Measurements from ENCODE around the gene URGCP.

GRCh38 chr7:43906331-43907010 is at the start of gene URGCP:
- no peak for TF ChIP-seq CTCF (IDR thresholded peaks at IDR 0.05)
- TF ChIP-seq PBX3 (IDR thresholded peaks at IDR 0.05), result no peak
- TF ChIP-seq YY1 (IDR thresholded peaks at IDR 0.05; ENCODE audit: low read depth), result 0 out of 2 replicates have a peak, but pooled peaks have one; percentile 28
- TF ChIP-seq EP300 (IDR thresholded peaks at IDR 0.05; ENCODE audit: borderline replicate concordance in 1 of 2, low read depth in 1 of 2, low read length in 1 of 2), result no peak
- TF ChIP-seq JUND (IDR thresholded peaks at IDR 0.05), result no peak
- TF ChIP-seq, protein P1, sequence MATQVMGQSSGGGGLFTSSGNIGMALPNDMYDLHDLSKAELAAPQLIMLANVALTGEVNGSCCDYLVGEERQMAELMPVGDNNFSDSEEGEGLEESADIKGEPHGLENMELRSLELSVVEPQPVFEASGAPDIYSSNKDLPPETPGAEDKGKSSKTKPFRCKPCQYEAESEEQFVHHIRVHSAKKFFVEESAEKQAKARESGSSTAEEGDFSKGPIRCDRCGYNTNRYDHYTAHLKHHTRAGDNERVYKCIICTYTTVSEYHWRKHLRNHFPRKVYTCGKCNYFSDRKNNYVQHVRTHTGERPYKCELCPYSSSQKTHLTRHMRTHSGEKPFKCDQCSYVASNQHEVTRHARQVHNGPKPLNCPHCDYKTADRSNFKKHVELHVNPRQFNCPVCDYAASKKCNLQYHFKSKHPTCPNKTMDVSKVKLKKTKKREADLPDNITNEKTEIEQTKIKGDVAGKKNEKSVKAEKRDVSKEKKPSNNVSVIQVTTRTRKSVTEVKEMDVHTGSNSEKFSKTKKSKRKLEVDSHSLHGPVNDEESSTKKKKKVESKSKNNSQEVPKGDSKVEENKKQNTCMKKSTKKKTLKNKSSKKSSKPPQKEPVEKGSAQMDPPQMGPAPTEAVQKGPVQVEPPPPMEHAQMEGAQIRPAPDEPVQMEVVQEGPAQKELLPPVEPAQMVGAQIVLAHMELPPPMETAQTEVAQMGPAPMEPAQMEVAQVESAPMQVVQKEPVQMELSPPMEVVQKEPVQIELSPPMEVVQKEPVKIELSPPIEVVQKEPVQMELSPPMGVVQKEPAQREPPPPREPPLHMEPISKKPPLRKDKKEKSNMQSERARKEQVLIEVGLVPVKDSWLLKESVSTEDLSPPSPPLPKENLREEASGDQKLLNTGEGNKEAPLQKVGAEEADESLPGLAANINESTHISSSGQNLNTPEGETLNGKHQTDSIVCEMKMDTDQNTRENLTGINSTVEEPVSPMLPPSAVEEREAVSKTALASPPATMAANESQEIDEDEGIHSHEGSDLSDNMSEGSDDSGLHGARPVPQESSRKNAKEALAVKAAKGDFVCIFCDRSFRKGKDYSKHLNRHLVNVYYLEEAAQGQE (IDR thresholded peaks at IDR 0.05; ENCODE audit: low read depth, low read length), result 0 out of 2 replicates have a peak, but pooled peaks have one; percentile 15
- no peak for TF ChIP-seq FOXJ3 (CRISPR knock-in tag; IDR thresholded peaks at IDR 0.05)
- no peak for TF ChIP-seq TCF12 (IDR thresholded peaks at IDR 0.05)
- TF ChIP-seq CHD2 (IDR thresholded peaks at IDR 0.05; ENCODE audit: low read length, partially characterized antibody), result no peak
- no peak for TF ChIP-seq MEF2A (IDR thresholded peaks at IDR 0.05; ENCODE audit: borderline replicate concordance, low read depth)
- no peak for TF ChIP-seq EZH2phosphoT487 (IDR thresholded peaks at IDR 0.05; ENCODE audit: borderline replicate concordance, low read depth)
- TF ChIP-seq FOSL2 (IDR thresholded peaks at IDR 0.05; ENCODE audit: borderline replicate concordance, low read depth), result no peak
- TF ChIP-seq RXRA (IDR thresholded peaks at IDR 0.05; ENCODE audit: borderline replicate concordance, low read depth), result no peak
- TF ChIP-seq RAD21 (IDR thresholded peaks at IDR 0.05; ENCODE audit: low read length), result no peak

Data from SK-N-SH (cell line).